ENCODE data around the gene FGF18. TPM values are rescaled to one million over a fixed set of nuclear protein-coding genes. Genes with fewer than 3 reads are reported as not detected.

FGF18 gene
- total RNA-seq, 1 experiment from 2014 or later, result 0.52 TPM

GRCh38 chr5:171433982-171434676 is 14.7 kb downstream of the FGF18 start:
- no TSS peak for BruUV-seq (replicated peaks)
- TF ChIP-seq, protein P1, sequence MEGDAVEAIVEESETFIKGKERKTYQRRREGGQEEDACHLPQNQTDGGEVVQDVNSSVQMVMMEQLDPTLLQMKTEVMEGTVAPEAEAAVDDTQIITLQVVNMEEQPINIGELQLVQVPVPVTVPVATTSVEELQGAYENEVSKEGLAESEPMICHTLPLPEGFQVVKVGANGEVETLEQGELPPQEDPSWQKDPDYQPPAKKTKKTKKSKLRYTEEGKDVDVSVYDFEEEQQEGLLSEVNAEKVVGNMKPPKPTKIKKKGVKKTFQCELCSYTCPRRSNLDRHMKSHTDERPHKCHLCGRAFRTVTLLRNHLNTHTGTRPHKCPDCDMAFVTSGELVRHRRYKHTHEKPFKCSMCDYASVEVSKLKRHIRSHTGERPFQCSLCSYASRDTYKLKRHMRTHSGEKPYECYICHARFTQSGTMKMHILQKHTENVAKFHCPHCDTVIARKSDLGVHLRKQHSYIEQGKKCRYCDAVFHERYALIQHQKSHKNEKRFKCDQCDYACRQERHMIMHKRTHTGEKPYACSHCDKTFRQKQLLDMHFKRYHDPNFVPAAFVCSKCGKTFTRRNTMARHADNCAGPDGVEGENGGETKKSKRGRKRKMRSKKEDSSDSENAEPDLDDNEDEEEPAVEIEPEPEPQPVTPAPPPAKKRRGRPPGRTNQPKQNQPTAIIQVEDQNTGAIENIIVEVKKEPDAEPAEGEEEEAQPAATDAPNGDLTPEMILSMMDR (conservative IDR thresholded peaks at IDR 0.05), result no peak
- TF ChIP-seq EZH2 (IDR thresholded peaks at IDR 0.05; ENCODE audit: low read depth), result no peak
- POLR2A ChIA-PET (ENCODE audit: unreplicated experiment), result no interaction called here

DNA sequence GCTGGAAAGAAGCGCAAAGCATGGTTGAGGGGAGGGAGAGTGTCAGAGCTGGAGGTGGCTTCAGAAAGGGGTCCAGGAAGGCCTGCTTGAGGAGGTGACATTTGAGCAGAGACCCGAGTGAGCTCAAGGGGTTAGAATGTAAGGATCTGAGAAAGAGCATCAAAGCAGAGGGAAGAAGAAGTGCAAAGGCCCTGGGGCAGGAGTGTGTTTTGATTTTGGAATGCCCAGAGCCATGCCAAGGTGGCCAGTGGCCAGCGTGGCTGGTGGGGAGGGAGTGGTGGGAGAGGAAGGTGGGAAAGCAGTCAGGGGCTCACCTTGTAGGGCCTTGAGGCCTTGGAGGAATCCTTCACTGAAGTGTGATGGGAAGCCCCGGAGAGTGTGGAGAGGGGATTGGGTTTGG is 15.4 kb downstream of the FGF18 start:
- Histone ChIP-seq H2AFZ (no peak overlapping the region), H3K36me3 (ENCODE audit: low read depth) (no peaks in the 10 kb centered on the region), H3K79me2 (ENCODE audit: low read depth) (no peaks in the 10 kb centered on the region), H3K9me2 (ENCODE audit: insufficient read depth) (no peaks in the 10 kb centered on the region), H3F3A (ENCODE audit: insufficient read depth, low read depth) (no peaks in the 10 kb centered on the region), H3K27me3 (ENCODE audit: insufficient read depth, low read depth) (no peaks in the 10 kb centered on the region), H3K4me1 (replicated peaks; ENCODE audit: insufficient read depth) (no peaks in the 10 kb centered on the region), H3K4me2 (no peak overlapping the region), H3K9me3 (ENCODE audit: insufficient read depth, low read depth) (no peaks in the 10 kb centered on the region), H3K27ac (no peak overlapping the region), H3K4me3 (no peak overlapping the region), H4K20me1 (ENCODE audit: insufficient read depth) (no peaks in the 10 kb centered on the region)
- TF ChIP-seq, protein P1 (conservative IDR thresholded peaks at IDR 0.05), result no peak
- no peak for TF ChIP-seq EZH2 (IDR thresholded peaks at IDR 0.05; ENCODE audit: low read depth)
- no peak for DNase-seq
- ChIA-PET POLR2A (ENCODE audit: unreplicated experiment) (no interaction called here), CTCF (no interaction called here)
- intact Hi-C loops (cut with micrococcal nuclease; ENCODE audit: unreplicated experiment), result no loop called here
- no TSS peak for BruUV-seq (replicated peaks)

More at GRCh38 chr5:171433982-171434676, 14.7 kb downstream of the FGF18 start:
- no peaks in the 10 kb centered on the region for H3F3A ChIP-seq (ENCODE audit: insufficient read depth, low read depth)
- CTCF ChIA-PET, result interaction anchor here (0.6 kb wide), 1 partner anchor 202 kb away, joined by 4 read pairs; no protein-coding TSS in a partner anchor
- DNase-seq, result no peak
- no peak overlapping the region for H3K27ac ChIP-seq
- intact Hi-C loops (cut with micrococcal nuclease; ENCODE audit: unreplicated experiment), result no loop called here
- no peaks in the 10 kb centered on the region for H3K4me1 ChIP-seq (replicated peaks; ENCODE audit: insufficient read depth)
- no peaks in the 10 kb centered on the region for H3K9me3 ChIP-seq (ENCODE audit: insufficient read depth, low read depth)
- no peaks in the 10 kb centered on the region for H3K9me2 ChIP-seq (ENCODE audit: insufficient read depth)
- H2AFZ ChIP-seq, result no peak overlapping the region
- H4K20me1 ChIP-seq (ENCODE audit: insufficient read depth), result no peaks in the 10 kb centered on the region
- H3K4me3 ChIP-seq, result no peak overlapping the region
- no peak overlapping the region for H3K4me2 ChIP-seq
- H3K27me3 ChIP-seq (ENCODE audit: insufficient read depth, low read depth), result no peaks in the 10 kb centered on the region
- no peaks in the 10 kb centered on the region for H3K79me2 ChIP-seq (ENCODE audit: low read depth)
- H3K36me3 ChIP-seq (ENCODE audit: low read depth), result no peaks in the 10 kb centered on the region

DNA sequence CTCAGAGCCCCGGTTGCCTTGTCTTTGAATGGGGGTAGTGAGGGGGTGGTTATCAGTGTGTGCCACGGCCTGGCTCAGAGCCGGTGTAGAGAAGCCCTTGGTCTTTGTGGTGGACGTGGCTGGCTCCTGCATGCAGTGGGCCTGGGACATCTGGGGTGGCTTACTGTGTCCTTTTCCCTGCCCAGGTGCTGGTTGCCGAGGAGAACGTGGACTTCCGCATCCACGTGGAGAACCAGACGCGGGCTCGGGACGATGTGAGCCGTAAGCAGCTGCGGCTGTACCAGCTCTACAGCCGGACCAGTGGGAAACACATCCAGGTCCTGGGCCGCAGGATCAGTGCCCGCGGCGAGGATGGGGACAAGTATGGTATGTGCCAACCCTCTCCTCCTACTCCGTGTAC is 16.5 kb downstream of the FGF18 start:
- intact Hi-C loops (cut with micrococcal nuclease; ENCODE audit: unreplicated experiment), result no loop called here
- Histone ChIP-seq H3K4me2 (no peak overlapping the region), H3K27ac (no peak overlapping the region), H3K4me1 (replicated peaks; ENCODE audit: insufficient read depth) (no peaks in the 10 kb centered on the region), H2AFZ (no peak overlapping the region), H3K9me2 (ENCODE audit: insufficient read depth) (no peaks in the 10 kb centered on the region), H3K79me2 (ENCODE audit: low read depth) (no peaks in the 10 kb centered on the region), H3F3A (ENCODE audit: insufficient read depth, low read depth) (no peaks in the 10 kb centered on the region), H3K36me3 (ENCODE audit: low read depth) (no peaks in the 10 kb centered on the region), H3K9me3 (ENCODE audit: insufficient read depth, low read depth) (no peaks in the 10 kb centered on the region), H3K4me3 (no peak overlapping the region), H4K20me1 (ENCODE audit: insufficient read depth) (no peaks in the 10 kb centered on the region), H3K27me3 (ENCODE audit: insufficient read depth, low read depth) (no peaks in the 10 kb centered on the region)
- CTCF ChIA-PET, result no interaction called here
- TF ChIP-seq EZH2 (IDR thresholded peaks at IDR 0.05; ENCODE audit: low read depth), result no peak
- TF ChIP-seq, protein P1 (conservative IDR thresholded peaks at IDR 0.05), result no peak
- no peak for DNase-seq
- no TSS peak for BruUV-seq (replicated peaks)
- POLR2A ChIA-PET (ENCODE audit: unreplicated experiment), result no interaction called here
